ENCODE results near the gene ITGA7.

Gene ITGA7

DNA sequence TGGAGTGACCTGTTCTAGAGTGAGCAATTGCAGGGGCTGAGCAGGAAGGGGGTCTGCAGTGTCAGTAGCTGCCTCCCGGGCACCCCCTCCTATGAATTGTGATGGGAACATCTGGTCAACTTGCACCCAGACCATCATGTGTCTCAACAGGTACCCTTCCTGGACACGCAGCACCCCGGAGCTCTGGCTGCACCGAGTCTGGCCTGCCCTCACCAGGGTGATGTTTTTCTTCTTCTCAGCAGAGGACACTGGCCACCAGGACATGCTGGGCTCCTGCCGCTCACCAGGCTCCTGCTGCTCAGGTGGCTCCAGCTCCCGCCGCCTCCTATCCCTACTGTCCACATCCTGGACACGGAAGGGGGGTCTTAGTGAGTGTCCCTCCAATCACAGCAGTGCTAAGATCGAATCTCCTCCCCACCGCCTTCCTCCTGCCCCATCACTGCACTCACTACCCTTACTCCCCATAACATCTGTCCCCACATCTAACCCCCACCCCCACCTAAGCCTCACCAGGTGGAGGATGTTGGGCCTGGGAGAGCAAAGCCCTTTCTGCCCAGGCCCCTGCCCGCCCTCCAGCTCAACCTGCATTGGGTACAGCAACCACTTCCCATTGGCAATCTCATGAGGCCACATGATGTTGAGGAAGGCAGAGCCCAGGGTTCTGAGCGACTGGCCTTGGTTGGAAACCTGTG, 14.9 kb downstream of the ITGA7 start:
- Mint-ChIP-seq H3K36me3 (no peaks in the 10 kb centered on the region), H3K27me3 (no peaks in the 10 kb centered on the region), H3K9me3 (ENCODE audit: low read depth) (no peaks in the 10 kb centered on the region), H3K27ac (no peak overlapping the region), H3K4me3 (no peak overlapping the region), H3K4me1 (ENCODE audit: low read depth) (peaks cover 2% of the 10 kb centered on the region)

DNA sequence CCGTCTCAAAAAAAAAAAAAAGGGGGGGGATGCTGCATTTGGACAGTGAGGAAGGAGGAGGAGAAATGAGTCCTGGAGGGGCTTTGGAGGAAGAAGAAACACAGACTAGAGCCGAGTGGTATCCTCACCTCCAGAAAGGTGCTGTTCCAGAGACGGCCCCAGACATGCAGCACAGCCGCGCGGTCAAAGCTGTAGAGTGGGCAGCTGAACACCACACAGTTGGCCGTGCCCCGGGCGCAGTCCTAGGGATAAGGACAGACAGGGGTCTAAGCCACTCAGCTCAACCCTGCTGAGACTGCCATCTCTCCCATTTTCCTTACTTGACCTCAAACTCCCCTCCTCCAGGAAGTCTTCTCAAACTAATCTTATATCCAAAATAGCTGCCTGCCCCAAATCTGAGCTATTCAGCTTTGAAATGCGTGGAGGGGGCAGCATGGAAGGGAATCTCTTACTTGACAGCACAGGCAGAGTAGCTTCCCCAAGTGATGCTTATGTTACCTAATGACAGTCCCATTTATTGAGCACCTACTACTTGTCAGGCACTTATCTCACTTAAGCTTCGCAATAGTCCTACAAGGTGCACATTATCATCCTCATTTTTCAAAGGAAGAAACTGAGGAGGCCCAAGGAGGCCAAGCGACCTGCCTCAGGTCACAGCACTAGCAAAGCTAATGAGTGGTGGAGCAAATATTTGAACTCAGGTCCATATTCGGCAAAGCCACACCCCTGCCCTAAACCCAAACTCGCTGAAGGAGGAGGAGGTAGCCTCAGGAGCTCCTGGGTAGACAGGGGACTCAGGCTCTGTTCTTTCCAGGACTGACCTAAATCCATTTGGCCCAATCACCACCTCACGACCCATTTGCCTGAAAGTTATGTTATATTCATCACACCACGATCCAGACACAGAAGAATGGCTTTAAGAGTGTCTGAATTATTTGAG, 18.7 kb downstream of the ITGA7 start:
- H3K4me1 Mint-ChIP-seq (ENCODE audit: low read depth): peaks cover 12% of the 10 kb centered on the region
- no peaks in the 10 kb centered on the region for H3K9me3 Mint-ChIP-seq (ENCODE audit: low read depth)
- no peak overlapping the region for H3K4me3 Mint-ChIP-seq
- H3K36me3 Mint-ChIP-seq: no peaks in the 10 kb centered on the region
- no peaks in the 10 kb centered on the region for H3K27me3 Mint-ChIP-seq
- no peak overlapping the region for H3K27ac Mint-ChIP-seq

DNA sequence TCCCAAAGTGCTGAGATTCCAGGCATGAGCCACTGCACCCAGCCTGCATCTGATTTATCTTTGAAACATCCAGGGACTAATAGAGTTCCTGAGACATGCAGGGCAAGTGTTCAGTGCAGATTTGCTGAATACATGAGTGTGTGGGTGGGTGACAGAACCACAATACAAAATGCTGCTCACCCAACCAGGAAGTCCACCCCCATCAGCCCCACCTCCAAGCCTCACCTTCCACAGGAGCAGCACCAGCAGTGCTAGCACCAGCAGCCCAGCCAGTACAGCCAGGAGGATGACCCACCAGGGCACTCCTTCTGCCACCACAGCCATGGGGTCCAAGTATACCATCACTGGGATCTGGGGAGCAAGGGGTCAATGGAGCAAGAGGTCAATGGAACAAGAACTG, 20.0 kb downstream of the ITGA7 start:
- Mint-ChIP-seq H3K9me3 (ENCODE audit: low read depth) (no peaks in the 10 kb centered on the region), H3K4me1 (ENCODE audit: low read depth) (peaks cover 12% of the 10 kb centered on the region), H3K4me3 (no peak overlapping the region), H3K27me3 (no peaks in the 10 kb centered on the region), H3K27ac (no peak overlapping the region), H3K36me3 (no peaks in the 10 kb centered on the region)

GRCh38 chr12:55686366-55687010, 21.2 kb downstream of the ITGA7 start:
- Mint-ChIP-seq H3K27ac (no peak overlapping the region), H3K27me3 (no peaks in the 10 kb centered on the region), H3K36me3 (no peaks in the 10 kb centered on the region), H3K9me3 (ENCODE audit: low read depth) (no peaks in the 10 kb centered on the region), H3K4me3 (no peak overlapping the region), H3K4me1 (ENCODE audit: low read depth) (peaks cover 15% of the 10 kb centered on the region)

- Mint-ChIP-seq H3K4me1 (ENCODE audit: low read depth) (peaks cover 22% of the 10 kb centered on the region), H3K27ac (no peak overlapping the region), H3K36me3 (no peaks in the 10 kb centered on the region), H3K4me3 (no peak overlapping the region), H3K9me3 (ENCODE audit: low read depth) (no peaks in the 10 kb centered on the region), H3K27me3 (peaks cover 1% of the 10 kb centered on the region)
These were observed 22.0 kb downstream of the ITGA7 start for GRCh38 chr12:55685671-55686070.

GRCh38 chr12:55684761-55685370, 22.8 kb downstream of the ITGA7 start:
- no peak overlapping the region for H3K27ac Mint-ChIP-seq
- peaks cover 22% of the 10 kb centered on the region for H3K4me1 Mint-ChIP-seq (ENCODE audit: low read depth)
- H3K36me3 Mint-ChIP-seq: no peaks in the 10 kb centered on the region
- no peak overlapping the region for H3K4me3 Mint-ChIP-seq
- H3K27me3 Mint-ChIP-seq: peaks cover 3% of the 10 kb centered on the region
- no peaks in the 10 kb centered on the region for H3K9me3 Mint-ChIP-seq (ENCODE audit: low read depth)

- Mint-ChIP-seq H3K36me3 (no peaks in the 10 kb centered on the region), H3K4me1 (ENCODE audit: low read depth) (peaks cover 22% of the 10 kb centered on the region), H3K27ac (no peak overlapping the region), H3K9me3 (ENCODE audit: low read depth) (no peaks in the 10 kb centered on the region), H3K4me3 (no peak overlapping the region), H3K27me3 (peaks cover 7% of the 10 kb centered on the region)
These were observed 24.0 kb downstream of the ITGA7 start for GRCh38 chr12:55683676-55684075.

DNA sequence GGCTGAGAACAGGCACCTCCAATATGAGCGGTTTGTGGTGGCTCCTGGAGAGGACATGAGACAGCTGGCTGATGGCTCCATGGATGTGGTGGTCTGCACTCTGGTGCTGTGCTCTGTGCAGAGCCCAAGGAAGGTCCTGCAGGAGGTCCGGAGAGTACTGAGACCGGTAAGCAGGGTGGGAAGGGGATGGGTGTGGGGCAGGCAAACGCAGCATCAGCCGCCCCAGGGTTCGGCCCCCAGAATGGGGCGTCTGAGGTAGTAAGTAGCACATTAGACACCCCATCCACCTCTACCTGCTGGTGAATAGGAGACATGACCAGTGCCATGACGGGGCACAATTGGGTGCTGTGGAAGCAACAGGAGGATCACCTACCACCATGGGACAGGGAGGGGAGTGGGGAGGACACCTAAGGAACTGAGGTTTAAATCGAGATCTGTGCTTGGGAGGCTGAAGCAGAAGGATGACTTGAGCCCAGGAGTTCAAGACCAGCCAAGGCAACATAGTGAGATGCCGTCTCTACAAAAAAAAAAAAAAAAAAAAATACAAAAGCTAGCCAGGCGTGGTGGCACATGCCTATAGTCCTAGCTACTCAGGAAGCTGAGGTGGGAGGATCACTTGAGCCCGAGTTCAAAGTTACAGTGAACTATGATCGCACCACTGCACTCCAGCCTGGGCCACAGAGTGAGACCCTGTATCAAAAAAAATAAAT, 25.5 kb downstream of the ITGA7 start:
- Mint-ChIP-seq H3K36me3 (no peaks in the 10 kb centered on the region), H3K27ac (no peak overlapping the region), H3K4me1 (ENCODE audit: low read depth) (peaks cover 16% of the 10 kb centered on the region), H3K4me3 (no peak overlapping the region), H3K27me3 (peaks cover 7% of the 10 kb centered on the region), H3K9me3 (ENCODE audit: low read depth) (no peaks in the 10 kb centered on the region)

DNA sequence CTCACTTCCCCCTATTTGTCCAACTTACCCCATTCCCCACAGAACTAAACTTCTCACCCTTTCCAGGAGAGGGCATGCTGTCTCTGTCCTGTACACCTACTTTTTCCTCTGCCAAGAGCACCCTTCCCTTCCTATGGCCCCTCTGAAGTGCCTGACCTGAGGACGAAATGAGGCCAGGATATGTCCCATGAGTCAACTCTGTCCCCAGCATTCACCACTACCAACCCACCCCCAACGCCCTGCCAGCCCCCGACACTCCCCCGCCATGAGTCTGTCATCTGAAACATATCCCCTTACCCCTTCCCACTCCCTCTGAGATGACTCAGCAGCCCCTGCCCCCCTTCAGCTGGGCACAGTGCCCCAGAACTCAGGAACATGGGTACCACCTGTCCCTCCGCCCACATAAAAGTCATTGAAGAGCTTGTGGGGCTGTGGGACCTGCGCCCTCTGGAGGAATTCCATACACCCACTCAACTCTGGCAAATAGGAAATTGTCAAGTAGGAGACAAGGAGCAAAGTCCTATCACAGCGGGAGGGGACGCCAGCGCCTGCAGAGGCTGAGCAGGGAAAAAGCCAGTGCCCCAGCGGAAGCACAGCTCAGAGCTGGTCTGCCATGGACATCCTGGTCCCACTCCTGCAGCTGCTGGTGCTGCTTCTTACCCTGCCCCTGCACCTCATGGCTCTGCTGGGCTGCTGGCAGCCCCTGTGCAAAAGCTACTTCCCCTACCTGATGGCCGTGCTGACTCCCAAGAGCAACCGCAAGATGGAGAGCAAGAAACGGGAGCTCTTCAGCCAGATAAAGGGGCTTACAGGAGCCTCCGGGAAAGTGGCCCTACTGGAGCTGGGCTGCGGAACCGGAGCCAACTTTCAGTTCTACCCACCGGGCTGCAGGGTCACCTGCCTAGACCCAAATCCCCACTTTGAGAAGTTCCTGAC, 26.3 kb downstream of the ITGA7 start:
- H3K9me3 Mint-ChIP-seq (ENCODE audit: low read depth): no peaks in the 10 kb centered on the region
- peaks cover 12% of the 10 kb centered on the region for H3K4me1 Mint-ChIP-seq (ENCODE audit: low read depth)
- H3K36me3 Mint-ChIP-seq: no peaks in the 10 kb centered on the region
- H3K27me3 Mint-ChIP-seq: peaks cover 7% of the 10 kb centered on the region
- no peak overlapping the region for H3K4me3 Mint-ChIP-seq
- H3K27ac Mint-ChIP-seq: no peak overlapping the region

DNA sequence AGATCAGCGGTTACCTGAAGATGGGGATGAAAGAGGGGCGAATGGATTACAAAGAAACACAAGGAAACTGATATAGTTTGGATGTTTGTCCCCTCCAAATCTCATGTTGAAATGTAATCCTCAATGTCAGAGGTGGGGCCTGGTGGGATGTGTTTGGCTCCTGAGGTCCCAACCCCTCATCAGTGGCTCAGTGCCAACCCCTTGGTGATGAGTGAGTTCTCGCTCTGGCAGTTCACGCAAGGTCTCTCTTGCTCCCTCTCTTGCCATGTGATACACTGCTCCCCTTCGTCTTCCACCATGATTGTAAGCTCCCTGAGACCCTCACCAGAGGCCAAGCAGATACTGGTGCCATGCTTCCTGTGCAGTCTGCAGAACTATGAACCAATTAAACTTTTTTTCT, 28.0 kb downstream of the ITGA7 start:
- Mint-ChIP-seq H3K27me3 (peaks cover 9% of the 10 kb centered on the region), H3K36me3 (no peaks in the 10 kb centered on the region), H3K27ac (no peak overlapping the region), H3K4me1 (ENCODE audit: low read depth) (peaks cover 10% of the 10 kb centered on the region), H3K4me3 (no peak overlapping the region), H3K9me3 (ENCODE audit: low read depth) (no peaks in the 10 kb centered on the region)

- H3K27me3 Mint-ChIP-seq: peaks cover 9% of the 10 kb centered on the region
- no peaks in the 10 kb centered on the region for H3K9me3 Mint-ChIP-seq (ENCODE audit: low read depth)
- peaks cover 9% of the 10 kb centered on the region for H3K4me1 Mint-ChIP-seq (ENCODE audit: low read depth)
- H3K36me3 Mint-ChIP-seq: no peaks in the 10 kb centered on the region
- no peak overlapping the region for H3K27ac Mint-ChIP-seq
- H3K4me3 Mint-ChIP-seq: no peak overlapping the region
These were observed 31.0 kb downstream of the ITGA7 start for GRCh38 chr12:55676707-55677106.

DNA sequence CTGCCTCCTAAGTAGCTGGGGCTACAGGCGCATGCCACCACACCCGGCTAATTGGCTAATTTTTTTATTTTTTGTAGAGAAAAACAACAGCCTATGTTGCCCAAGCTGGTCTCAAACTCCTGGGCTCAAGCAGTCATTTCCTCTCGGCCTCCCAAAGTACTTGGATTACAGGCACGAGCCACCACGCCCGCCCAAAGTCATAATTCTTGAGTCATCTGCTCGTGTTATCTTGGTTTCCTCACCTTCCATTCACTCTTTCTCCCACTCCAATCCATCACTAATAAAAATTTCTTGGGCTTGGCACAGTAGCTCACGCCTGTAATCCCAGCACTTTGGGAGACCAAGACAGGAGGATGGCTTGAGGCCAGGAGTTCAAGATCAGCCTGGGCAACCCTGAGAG, 32.0 kb downstream of the ITGA7 start:
- Mint-ChIP-seq H3K4me3 (no peak overlapping the region), H3K36me3 (no peaks in the 10 kb centered on the region), H3K9me3 (ENCODE audit: low read depth) (no peaks in the 10 kb centered on the region), H3K4me1 (ENCODE audit: low read depth) (no peaks in the 10 kb centered on the region), H3K27ac (no peak overlapping the region), H3K27me3 (peaks cover 8% of the 10 kb centered on the region)

GRCh38 chr12:55673638-55674037, 34.1 kb downstream of the ITGA7 start:
- Mint-ChIP-seq H3K4me1 (ENCODE audit: low read depth) (no peaks in the 10 kb centered on the region), H3K27me3 (peaks cover 2% of the 10 kb centered on the region), H3K4me3 (no peak overlapping the region), H3K27ac (no peak overlapping the region), H3K36me3 (no peaks in the 10 kb centered on the region), H3K9me3 (ENCODE audit: low read depth) (no peaks in the 10 kb centered on the region)
